ENCODE results near the gene EPHA8. TPM values are rescaled to one million over a fixed set of nuclear protein-coding genes. Genes with fewer than 3 reads are reported as not detected.

EPHA8 gene
- total RNA-seq, 2 donors from 2014 or later: 0.05 to 4.1 TPM

GRCh38 chr1:22636353-22636752 lies 73.1 kb downstream of the EPHA8 start, which contains the start of gene C1QA:
Gene C1QA, plus strand, starts transcription at chr1:22636628. Its CDS starts 989 bp downstream, at chr1:22637617.
- H3K4me3 ChIP-seq: no peak within 1 kb of the TSS
- no peaks in the 10 kb centered on the region for H3K9me3 ChIP-seq
- H3K27ac ChIP-seq: no peak within 1 kb of the TSS
- intact Hi-C loops (cut with DNase I): no loop called here
- no peaks in the 10 kb centered on the region for H3K27me3 ChIP-seq (replicated peaks; ENCODE audit: insufficient read depth)
- TF ChIP-seq POLR2A (IDR thresholded peaks at IDR 0.05): no peak
- TF ChIP-seq POLR2AphosphoS5 (IDR thresholded peaks at IDR 0.05): no peak
- no peak for TF ChIP-seq CTCF (IDR thresholded peaks at IDR 0.05)
- H3K36me3 ChIP-seq: no peaks in the 10 kb centered on the region
- no peak for DNase-seq (ENCODE audit: low spot score)
- no peaks in the 10 kb centered on the region for H3K4me1 ChIP-seq (replicated peaks)
- WGBS: 55% methylated on average over 5 of the region's 5 CpGs

GRCh38 chr1:22636927-22637326 lies 73.6 kb downstream of the EPHA8 start:
- DNase-seq (ENCODE audit: low spot score): no peak
- TF ChIP-seq POLR2A (IDR thresholded peaks at IDR 0.05): no peak
- no peak for TF ChIP-seq CTCF (IDR thresholded peaks at IDR 0.05)
- no peak for TF ChIP-seq POLR2AphosphoS5 (IDR thresholded peaks at IDR 0.05)
- intact Hi-C loops (cut with DNase I): no loop called here
- Histone ChIP-seq H3K36me3 (no peaks in the 10 kb centered on the region), H3K4me3 (no peak overlapping the region), H3K27ac (no peak overlapping the region), H3K9me3 (no peaks in the 10 kb centered on the region), H3K4me1 (replicated peaks) (no peaks in the 10 kb centered on the region), H3K27me3 (replicated peaks; ENCODE audit: insufficient read depth) (no peaks in the 10 kb centered on the region)
- WGBS: 68% methylated on average over 6 of the region's 6 CpGs

GRCh38 chr1:22637907-22638445 lies 74.7 kb downstream of the EPHA8 start:
- no peaks in the 10 kb centered on the region for H3K36me3 ChIP-seq
- no peak for TF ChIP-seq POLR2AphosphoS5 (IDR thresholded peaks at IDR 0.05)
- no peak for TF ChIP-seq CTCF (IDR thresholded peaks at IDR 0.05)
- no peak for TF ChIP-seq POLR2A (IDR thresholded peaks at IDR 0.05)
- 55% methylated on average over 3 of the region's 3 CpGs for whole genome bisulfite sequencing
- no peaks in the 10 kb centered on the region for H3K27me3 ChIP-seq (replicated peaks; ENCODE audit: insufficient read depth)
- no peaks in the 10 kb centered on the region for H3K4me1 ChIP-seq (replicated peaks)
- no peak overlapping the region for H3K27ac ChIP-seq
- H3K4me3 ChIP-seq: no peak overlapping the region
- H3K9me3 ChIP-seq: no peaks in the 10 kb centered on the region
- no peak for DNase-seq (ENCODE audit: low spot score)
- intact Hi-C loops (cut with DNase I): no loop called here

- Histone ChIP-seq H3K27ac (no peak overlapping the region), H3K4me1 (replicated peaks) (no peaks in the 10 kb centered on the region), H3K4me3 (no peak overlapping the region), H3K36me3 (no peaks in the 10 kb centered on the region), H3K9me3 (no peaks in the 10 kb centered on the region), H3K27me3 (replicated peaks; ENCODE audit: insufficient read depth) (no peaks in the 10 kb centered on the region)
- intact Hi-C loops (cut with DNase I): no loop called here
- 84% methylated on average over 23 of the region's 23 CpGs for WGBS
- no peak for DNase-seq (ENCODE audit: low spot score)
- TF ChIP-seq POLR2AphosphoS5 (IDR thresholded peaks at IDR 0.05) (no peak), POLR2A (IDR thresholded peaks at IDR 0.05) (no peak), CTCF (IDR thresholded peaks at IDR 0.05) (no peak)
Observed at GRCh38 chr1:22638476-22639234, 75.4 kb downstream of the EPHA8 start.

GRCh38 chr1:22639286-22639685 lies 76.0 kb downstream of the EPHA8 start:
- Histone ChIP-seq H3K9me3 (no peaks in the 10 kb centered on the region), H3K4me3 (no peak overlapping the region), H3K27me3 (replicated peaks; ENCODE audit: insufficient read depth) (no peaks in the 10 kb centered on the region), H3K4me1 (replicated peaks) (no peaks in the 10 kb centered on the region), H3K27ac (no peak overlapping the region), H3K36me3 (no peaks in the 10 kb centered on the region)
- no peak for DNase-seq (ENCODE audit: low spot score)
- TF ChIP-seq POLR2A (IDR thresholded peaks at IDR 0.05) (no peak), POLR2AphosphoS5 (IDR thresholded peaks at IDR 0.05) (no peak), CTCF (IDR thresholded peaks at IDR 0.05) (no peak)
- WGBS: 42% methylated on average over 8 of the region's 8 CpGs
- intact Hi-C loops (cut with DNase I): no loop called here
